ENCODE results near the gene PPP2R5C. TPM values are rescaled to one million over a fixed set of nuclear protein-coding genes. Genes with fewer than 3 reads are reported as not detected.
A peak's percentile ranks its signal among the peaks of the same experiment; 100 is the strongest.

The PPP2R5C gene
- total RNA-seq, 4 donors from 2014 or later = 66.2 to 211 (median 116) TPM

DNA sequence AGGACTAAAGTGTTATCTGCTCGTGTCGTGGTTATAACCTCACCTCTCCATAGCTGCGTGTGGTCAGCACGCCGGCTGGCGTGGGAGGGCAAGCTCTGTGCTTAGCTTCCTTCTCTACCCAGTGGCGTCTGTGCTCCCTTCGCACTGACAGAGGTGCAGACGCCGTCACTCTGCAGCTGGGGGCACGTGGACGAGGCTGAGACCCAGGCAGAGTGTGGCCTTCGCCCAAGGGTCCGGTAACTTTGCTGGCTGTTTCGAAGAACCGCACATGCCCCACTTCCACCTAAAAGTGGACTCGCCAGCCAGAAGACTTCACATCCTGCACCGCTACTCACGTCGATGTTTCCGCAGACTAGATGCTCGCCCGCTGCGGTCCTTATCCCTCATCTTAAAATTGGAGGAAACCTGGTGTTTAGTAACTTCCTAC lies 166.9 kb downstream of the PPP2R5C start:
- H3K27me3 ChIP-seq = no peaks in the 10 kb centered on the region
- in situ Hi-C loops (cut with MboI; ENCODE audit: low pct_ligation_motif_present in 1 of 4, low pct_unique_long_range_greater_than_20kb in 1 of 4, low sequenced_read_pairs in 3 of 4) (loop anchor here in 1 of 4 donors (25.0 kb wide), 1 partner anchor 166 kb away; the partner anchor contains the start of gene PPP2R5C), intact Hi-C loops (cut with DNase I; ENCODE audit: low total_unique reads) (no loop called here)
- H3K4me3 ChIP-seq = no peak overlapping the region
- TF ChIP-seq EP300 (IDR thresholded peaks at IDR 0.05; ENCODE audit: low read depth) (no peak), POLR2AphosphoS5 (IDR thresholded peaks at IDR 0.05) (no peak), POLR2A (IDR thresholded peaks at IDR 0.05) (no peak)
- TF ChIP-seq, protein P1, sequence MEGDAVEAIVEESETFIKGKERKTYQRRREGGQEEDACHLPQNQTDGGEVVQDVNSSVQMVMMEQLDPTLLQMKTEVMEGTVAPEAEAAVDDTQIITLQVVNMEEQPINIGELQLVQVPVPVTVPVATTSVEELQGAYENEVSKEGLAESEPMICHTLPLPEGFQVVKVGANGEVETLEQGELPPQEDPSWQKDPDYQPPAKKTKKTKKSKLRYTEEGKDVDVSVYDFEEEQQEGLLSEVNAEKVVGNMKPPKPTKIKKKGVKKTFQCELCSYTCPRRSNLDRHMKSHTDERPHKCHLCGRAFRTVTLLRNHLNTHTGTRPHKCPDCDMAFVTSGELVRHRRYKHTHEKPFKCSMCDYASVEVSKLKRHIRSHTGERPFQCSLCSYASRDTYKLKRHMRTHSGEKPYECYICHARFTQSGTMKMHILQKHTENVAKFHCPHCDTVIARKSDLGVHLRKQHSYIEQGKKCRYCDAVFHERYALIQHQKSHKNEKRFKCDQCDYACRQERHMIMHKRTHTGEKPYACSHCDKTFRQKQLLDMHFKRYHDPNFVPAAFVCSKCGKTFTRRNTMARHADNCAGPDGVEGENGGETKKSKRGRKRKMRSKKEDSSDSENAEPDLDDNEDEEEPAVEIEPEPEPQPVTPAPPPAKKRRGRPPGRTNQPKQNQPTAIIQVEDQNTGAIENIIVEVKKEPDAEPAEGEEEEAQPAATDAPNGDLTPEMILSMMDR (IDR thresholded peaks at IDR 0.05) = no peak
- 94 to 96% methylated on average over 8 to 24 of the region's 24 CpGs for WGBS, 2 donors (ENCODE audit: low coverage in 1 of 2)
- H3K36me3 ChIP-seq = peaks cover 0 to 10% (median 0%) of the 10 kb centered on the region in 4 donors
- peak overlapping the region; percentile 49 to 72 (median 62) for H3K27ac ChIP-seq
- H3K9me3 ChIP-seq = no peaks in the 10 kb centered on the region
- H3K4me1 ChIP-seq = peaks cover 0 to 14% (median 3%) of the 10 kb centered on the region in 4 donors
- no peak for DNase-seq

DNA sequence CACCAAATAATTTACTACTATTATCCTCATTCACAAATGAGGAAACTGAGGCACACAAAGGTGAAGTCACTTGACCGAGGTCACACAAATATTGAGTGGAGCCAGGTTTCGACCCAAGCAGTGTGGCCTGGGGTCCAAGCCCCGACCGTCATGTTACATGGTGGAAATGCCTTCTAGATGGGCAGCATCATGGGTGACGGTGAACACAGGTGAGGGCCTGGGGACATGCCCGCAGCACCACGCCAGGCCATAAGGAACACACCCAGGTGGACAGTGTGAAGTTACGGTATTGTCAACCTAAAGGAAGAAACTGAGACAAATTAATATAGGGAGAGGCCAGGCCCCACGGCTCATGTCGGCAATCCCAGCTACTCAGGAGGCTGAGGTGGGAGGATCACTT lies 167.6 kb downstream of the PPP2R5C start:
- Histone ChIP-seq H3K4me1 (peaks cover 0 to 14% (median 3%) of the 10 kb centered on the region in 4 donors), H3K4me3 (no peak overlapping the region), H3K36me3 (peaks cover 0 to 10% (median 0%) of the 10 kb centered on the region in 4 donors), H3K27ac (no peak overlapping the region), H3K9me3 (no peaks in the 10 kb centered on the region), H3K27me3 (no peaks in the 10 kb centered on the region)
- 86 to 100% methylated on average over 1 to 9 of the region's 10 CpGs for WGBS, 2 donors (ENCODE audit: low coverage in 1 of 2)
- DNase-seq = no peak
- intact Hi-C loops (cut with DNase I; ENCODE audit: low total_unique reads) = no loop called here
- in situ Hi-C loops (cut with MboI; ENCODE audit: low pct_ligation_motif_present in 1 of 4, low pct_unique_long_range_greater_than_20kb in 1 of 4, low sequenced_read_pairs in 3 of 4) = loop anchor here in 1 of 4 donors (25.0 kb wide), 1 partner anchor 167 kb away; the partner anchor contains the start of gene PPP2R5C
- TF ChIP-seq, protein P1 (IDR thresholded peaks at IDR 0.05) = no peak
- TF ChIP-seq EP300 (IDR thresholded peaks at IDR 0.05; ENCODE audit: low read depth) (no peak), POLR2A (IDR thresholded peaks at IDR 0.05) (no peak), POLR2AphosphoS5 (IDR thresholded peaks at IDR 0.05) (no peak)

DNA sequence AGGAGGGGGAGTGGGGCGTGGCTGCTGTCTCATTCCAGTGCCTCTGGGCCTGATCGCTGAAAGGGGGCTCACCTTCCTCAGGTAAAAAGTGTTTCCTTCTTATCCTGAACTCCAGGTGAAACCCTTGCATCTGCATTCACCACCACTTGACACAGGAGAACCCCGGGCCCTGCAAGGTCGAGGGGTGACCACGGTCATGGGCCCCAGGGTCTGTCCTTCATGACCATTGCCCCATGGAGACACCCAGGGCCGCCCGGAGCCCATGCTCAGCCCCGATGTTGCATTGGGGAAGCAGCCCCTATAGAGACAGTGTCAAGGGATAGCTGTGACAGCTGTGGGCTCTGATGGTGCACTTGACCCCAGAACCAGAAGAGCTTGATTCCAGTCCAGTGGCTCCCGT lies 168.4 kb downstream of the PPP2R5C start:
- Histone ChIP-seq H3K36me3 (peaks cover 0 to 7% (median 0%) of the 10 kb centered on the region in 4 donors), H3K27ac (no peak overlapping the region), H3K27me3 (no peaks in the 10 kb centered on the region), H3K9me3 (no peaks in the 10 kb centered on the region), H3K4me1 (peaks cover 0 to 14% (median 3%) of the 10 kb centered on the region in 4 donors), H3K4me3 (no peak overlapping the region)
- intact Hi-C loops (cut with DNase I; ENCODE audit: low total_unique reads) (no loop called here), in situ Hi-C loops (cut with MboI; ENCODE audit: low pct_ligation_motif_present in 1 of 4, low pct_unique_long_range_greater_than_20kb in 1 of 4, low sequenced_read_pairs in 3 of 4) (loop anchor here in 1 of 4 donors (25.0 kb wide), 1 partner anchor 168 kb away; the partner anchor contains the start of gene PPP2R5C)
- TF ChIP-seq, protein P1 (IDR thresholded peaks at IDR 0.05) = no peak
- TF ChIP-seq EP300 (IDR thresholded peaks at IDR 0.05; ENCODE audit: low read depth) (no peak), POLR2AphosphoS5 (IDR thresholded peaks at IDR 0.05) (no peak), POLR2A (IDR thresholded peaks at IDR 0.05) (no peak)
- 40 to 94% methylated on average over 1 to 9 of the region's 9 CpGs for WGBS, 2 donors (ENCODE audit: low coverage in 1 of 2)
- DNase-seq = no peak

DNA sequence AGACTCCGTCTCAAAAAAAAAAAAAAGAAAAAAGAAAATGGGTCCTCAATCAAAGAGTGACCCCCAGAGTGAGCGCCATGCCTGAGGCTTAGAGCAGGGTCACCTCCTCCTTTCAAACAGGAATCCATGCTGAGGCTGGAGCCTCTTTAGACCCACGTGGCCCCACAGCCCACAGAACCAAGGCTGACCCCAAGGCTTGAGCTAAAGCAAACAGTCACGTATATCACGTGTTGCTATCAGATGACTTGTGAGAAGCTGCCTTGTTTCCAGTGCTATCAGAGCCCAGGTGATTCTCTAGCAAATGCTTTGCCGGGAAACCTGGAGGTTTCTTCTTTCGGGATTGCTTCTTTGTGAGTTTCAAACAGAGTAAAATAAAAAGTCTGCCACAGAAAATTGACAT lies 171.2 kb downstream of the PPP2R5C start:
- intact Hi-C loops (cut with DNase I; ENCODE audit: low total_unique reads) = no loop called here
- DNase-seq = no peak
- WGBS, 2 donors (ENCODE audit: low coverage in 1 of 2) = 69 to 71% methylated on average over 4 to 7 of the region's 7 CpGs

More for the DNA sequence above, 171.2 kb downstream of the PPP2R5C start:
- TF ChIP-seq POLR2AphosphoS5 (IDR thresholded peaks at IDR 0.05) = no peak
- no peak for TF ChIP-seq EP300 (IDR thresholded peaks at IDR 0.05; ENCODE audit: low read depth)
- TF ChIP-seq POLR2A (IDR thresholded peaks at IDR 0.05) = no peak
- TF ChIP-seq, protein P1 (IDR thresholded peaks at IDR 0.05) = no peak
- Histone ChIP-seq H3K27ac (no peak overlapping the region), H3K36me3 (no peaks in the 10 kb centered on the region), H3K9me3 (no peaks in the 10 kb centered on the region), H3K4me1 (peaks cover 0 to 6% (median 2%) of the 10 kb centered on the region in 4 donors), H3K4me3 (no peak overlapping the region), H3K27me3 (no peaks in the 10 kb centered on the region)
- in situ Hi-C loops (cut with MboI; ENCODE audit: low pct_ligation_motif_present in 1 of 4, low pct_unique_long_range_greater_than_20kb in 1 of 4, low sequenced_read_pairs in 3 of 4) = loop anchor here in 1 of 4 donors (25.0 kb wide), 1 partner anchor 170 kb away; the partner anchor contains the start of gene PPP2R5C

Measured in transverse colon (tissue), 4 donors.